DMS 273 (cell line): Measurements from ENCODE around the gene HBE1.
"Not testable (repeated sequence)": the region's sequence is repeated elsewhere in the genome, so short reads cannot be mapped to it uniquely, and the experiment has no call there.

Source experiments
- DNase-seq: peaks from one replicate; lab custom pipeline; 2025; ENCODE audit not compliant: unreplicated experiment; lab: John Stamatoyannopoulos, UW

Gene HBE1

DNA sequence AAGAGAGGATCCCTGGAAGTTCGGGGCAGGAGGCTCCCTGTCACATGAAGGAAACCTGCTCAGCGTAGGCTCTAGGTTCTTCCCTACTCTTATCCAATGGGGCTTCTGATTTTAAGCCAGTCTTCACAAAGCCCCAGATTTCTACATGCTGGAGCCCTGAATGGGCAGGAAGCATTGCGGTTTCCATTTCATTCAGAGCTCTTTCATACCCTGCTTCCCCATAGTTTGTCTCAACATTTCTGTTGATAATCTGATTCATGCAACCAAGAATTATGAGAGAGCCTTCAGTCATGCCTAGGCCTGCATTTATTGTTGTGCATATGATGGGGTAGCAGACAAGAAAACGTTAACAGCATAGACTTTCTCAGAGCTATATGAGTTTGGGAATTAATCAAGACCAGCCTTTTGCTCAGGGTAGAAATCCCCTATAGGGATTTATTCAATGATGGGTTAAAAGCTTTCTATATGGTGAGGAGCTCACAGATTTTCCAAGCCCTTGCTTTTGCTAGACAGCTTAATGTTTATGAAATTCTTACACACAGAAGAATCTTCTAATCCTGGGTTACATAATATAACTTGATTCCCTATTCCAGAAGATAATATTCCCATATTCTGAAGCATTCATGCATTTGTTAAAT lies 16.1 kb upstream of the HBE1 start:
- DNase-seq = no peak

DNA sequence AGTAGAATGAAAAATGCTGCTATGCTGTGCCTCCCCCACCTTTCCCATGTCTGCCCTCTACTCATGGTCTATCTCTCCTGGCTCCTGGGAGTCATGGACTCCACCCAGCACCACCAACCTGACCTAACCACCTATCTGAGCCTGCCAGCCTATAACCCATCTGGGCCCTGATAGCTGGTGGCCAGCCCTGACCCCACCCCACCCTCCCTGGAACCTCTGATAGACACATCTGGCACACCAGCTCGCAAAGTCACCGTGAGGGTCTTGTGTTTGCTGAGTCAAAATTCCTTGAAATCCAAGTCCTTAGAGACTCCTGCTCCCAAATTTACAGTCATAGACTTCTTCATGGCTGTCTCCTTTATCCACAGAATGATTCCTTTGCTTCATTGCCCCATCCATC lies 14.9 kb upstream of the HBE1 start:
- no peak for DNase-seq

DNA sequence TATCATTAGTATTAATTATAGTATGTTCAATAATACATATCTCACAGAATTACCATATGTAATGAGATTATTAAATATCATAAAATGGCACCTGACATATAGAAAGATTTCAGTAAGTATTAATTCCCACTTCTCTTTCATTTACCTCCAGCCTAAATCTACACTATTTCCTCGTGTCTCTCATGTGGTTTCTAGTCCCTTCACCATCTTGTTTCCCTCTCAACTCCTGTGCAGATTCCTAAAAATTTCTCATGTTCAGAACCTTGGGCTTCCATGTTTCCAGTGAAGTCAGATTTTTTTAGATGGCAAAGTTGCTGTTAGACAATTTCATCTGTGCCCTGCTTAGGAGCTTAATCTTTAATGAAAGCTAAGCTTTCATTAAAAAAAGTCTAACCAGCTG lies 14.1 kb upstream of the HBE1 start:
- DNase-seq = no peak

DNA sequence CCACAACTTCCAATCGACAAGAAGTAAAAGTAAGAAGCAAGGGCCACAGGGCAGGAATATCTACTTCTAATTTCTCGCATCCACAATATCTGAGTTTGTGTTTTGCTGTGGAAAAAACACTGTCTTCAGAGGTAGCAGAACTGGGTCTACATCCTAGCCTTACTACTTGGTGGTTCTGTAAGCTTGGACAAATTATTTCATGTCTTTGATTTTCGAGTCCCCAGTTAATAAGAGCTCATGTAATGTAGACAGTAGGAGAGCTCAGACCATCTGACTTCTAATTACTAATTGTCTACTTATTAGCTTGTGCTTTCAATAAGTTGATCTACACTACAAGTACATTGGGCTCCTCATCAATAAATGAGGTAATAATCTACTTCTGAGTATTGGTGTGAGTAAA lies 13.3 kb upstream of the HBE1 start:
- no peak for DNase-seq

DNA sequence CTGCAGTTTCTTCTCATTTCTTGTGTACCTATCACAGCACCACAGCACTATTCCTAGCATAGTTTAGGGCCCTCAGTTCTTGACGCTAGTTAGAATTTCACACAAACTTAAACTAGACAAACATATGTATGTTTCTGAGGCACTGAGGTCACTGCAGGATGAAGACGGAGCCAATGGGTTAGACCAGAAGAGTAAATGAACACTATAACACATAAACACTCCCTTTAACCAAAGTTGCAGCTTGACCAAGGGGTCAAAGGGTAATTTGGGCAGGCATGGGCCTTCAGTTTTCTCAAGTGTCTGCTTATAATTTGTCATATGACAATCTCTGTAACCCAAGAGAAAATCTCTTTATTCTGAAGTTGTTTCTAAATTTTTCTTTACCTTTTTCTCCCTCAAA lies 12.9 kb upstream of the HBE1 start:
- no peak for DNase-seq

DNA sequence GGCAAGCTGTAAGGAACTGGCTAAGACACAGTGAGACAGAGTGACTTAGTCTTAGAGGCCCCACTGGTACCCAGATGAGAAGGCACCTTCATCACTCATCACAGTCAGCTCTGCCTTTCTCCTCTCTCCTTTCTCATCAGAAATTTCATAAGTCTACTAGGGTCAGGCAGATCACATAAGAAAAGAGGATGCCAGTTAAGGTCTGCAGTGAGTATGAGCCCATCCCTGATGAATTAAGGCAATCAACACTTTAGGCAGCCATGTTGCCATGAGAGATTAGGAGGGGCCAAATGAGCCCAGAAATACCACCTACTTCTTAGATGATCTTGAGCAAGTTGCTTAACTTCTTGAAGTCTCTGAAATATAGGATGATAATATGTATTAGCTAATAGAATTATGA lies 11.9 kb upstream of the HBE1 start:
- DNase-seq = no peak

DNA sequence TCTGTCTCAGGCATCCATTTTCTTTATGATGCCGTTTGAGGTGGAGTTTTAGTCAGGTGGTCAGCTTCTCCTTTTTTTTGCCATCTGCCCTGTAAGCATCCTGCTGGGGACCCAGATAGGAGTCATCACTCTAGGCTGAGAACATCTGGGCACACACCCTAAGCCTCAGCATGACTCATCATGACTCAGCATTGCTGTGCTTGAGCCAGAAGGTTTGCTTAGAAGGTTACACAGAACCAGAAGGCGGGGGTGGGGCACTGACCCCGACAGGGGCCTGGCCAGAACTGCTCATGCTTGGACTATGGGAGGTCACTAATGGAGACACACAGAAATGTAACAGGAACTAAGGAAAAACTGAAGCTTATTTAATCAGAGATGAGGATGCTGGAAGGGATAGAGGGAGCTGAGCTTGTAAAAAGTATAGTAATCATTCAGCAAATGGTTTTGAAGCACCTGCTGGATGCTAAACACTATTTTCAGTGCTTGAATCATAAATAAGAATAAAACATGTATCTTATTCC lies 10.9 kb upstream of the HBE1 start:
- peak; percentile 73 for DNase-seq

DNA sequence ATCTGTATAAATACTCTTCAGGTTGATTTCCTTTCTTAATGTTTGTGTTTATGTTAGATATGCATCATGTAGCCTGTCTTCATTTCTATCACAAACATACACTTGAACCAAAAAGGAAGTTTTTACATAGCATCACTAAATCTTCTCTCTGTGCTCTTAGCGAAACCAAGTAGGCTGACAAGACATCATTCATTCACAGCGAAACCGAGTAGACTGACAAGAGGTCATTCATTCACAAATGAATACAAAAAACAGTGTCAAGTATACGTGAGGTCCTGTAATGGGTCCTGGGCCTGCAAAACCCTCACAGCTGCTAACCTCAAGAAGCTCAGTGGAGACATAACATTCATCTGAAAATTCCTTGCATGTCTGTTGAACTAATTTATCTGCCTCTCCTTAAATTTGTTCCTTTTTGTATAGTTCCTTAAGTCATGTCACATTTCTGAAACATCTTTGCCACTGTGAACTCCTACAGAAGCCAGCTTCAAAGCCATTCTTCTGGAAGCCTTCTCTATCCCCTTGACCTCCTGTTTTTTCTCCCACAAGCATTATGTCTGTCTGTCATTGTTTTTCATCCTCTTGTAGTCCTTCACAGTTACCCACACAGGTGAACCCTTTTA lies 9.8 kb upstream of the HBE1 start:
- no peak for DNase-seq

DNA sequence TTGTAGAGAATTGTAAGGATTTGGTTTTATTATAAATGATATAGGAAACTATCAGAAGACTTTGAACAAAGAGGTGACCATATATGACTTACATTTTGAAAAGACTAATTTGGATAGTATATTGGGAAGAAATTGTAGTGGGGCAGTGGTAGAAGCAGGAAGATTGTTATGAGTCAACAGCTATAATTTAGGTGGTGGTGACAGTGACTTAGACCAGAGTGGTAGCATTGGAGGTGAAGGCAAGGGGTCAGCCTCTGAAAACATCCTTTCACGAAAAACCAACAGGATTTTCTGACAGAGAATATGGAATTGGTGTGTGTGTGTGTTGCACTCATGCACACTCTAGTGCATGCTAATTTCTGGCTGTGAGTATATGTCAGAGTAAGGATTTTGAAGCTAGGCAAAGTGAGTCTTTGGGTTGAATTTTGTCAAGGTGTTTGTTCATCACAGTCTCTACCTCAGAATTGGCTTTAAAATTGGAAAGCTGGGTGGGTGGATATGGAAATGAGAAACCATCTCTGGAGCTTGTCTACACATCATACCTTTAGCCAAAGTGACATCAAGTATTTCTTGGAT lies 8.2 kb upstream of the HBE1 start:
- no peak for DNase-seq

DNA sequence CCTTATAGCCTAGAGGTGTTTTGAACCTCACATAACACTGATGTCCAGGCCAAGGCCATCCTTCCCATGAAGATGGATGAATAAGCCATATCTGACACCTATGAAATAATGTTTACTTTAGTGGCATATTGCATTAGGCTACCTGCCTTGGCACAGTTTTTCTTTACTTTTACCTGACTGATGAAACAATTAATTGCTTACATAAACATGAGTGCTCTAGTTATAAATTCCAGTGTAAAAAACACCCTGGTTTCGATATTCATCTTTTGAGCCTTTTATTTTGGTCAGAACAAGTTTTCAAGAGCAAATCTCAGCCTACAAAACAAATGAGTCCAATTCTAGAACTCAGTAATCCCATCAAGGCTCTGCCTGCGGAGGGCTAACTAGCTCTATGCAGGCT lies 7.0 kb upstream of the HBE1 start:
- no peak for DNase-seq

DNA sequence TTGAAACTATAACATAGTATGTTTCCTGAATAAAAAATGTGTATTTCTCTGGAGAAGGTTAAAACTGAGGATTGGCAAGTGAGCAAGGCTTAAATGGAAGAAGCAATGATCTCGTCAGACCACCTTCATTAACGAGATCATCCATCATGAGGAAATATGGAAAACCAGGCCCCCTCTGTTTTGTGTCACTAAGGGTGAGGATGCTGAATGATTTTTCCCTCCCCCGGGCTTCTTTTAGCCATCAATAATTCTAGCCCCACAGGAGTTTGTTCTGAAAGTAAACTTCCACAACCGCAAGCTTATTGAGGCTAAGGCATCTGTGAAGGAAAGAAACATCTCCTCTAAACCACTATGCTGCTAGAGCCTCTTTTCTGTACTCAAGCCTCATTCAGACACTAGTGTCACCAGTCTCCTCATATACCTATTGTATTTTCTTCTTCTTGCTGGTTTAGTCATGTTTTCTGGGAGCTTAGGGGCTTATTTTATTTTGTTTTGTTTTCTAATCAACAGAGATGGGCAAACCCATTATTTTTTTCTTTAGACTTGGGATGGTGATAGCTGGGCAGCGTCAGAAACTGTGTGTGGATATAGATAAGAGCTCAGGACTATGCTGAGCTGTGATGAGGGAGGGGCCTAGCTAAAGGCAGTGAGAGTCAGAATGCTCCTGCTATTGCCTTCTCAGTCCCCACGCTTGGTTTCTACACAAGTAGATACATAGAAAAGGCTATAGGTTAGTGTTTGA lies 5.8 kb upstream of the HBE1 start:
- no peak for DNase-seq

DNA sequence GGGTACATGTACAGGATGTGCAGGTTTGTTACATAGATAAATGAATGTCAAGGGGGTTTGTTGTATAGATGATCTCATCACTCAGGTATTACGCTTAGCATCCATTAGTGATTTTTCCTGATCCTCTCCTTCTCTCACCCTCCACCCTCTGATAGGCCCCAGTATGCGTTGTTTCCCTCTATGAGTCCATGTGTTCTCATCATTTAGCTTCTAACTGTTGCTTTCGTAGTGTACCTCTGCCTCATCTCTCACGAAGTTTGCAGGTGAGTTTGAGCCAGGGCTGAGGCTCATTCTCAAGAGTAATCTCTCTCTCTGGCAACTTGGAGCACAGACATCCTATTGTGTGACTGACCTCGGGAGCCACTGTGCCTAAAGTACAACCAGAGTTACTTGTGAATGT lies 4.7 kb upstream of the HBE1 start:
- no peak for DNase-seq

DNA sequence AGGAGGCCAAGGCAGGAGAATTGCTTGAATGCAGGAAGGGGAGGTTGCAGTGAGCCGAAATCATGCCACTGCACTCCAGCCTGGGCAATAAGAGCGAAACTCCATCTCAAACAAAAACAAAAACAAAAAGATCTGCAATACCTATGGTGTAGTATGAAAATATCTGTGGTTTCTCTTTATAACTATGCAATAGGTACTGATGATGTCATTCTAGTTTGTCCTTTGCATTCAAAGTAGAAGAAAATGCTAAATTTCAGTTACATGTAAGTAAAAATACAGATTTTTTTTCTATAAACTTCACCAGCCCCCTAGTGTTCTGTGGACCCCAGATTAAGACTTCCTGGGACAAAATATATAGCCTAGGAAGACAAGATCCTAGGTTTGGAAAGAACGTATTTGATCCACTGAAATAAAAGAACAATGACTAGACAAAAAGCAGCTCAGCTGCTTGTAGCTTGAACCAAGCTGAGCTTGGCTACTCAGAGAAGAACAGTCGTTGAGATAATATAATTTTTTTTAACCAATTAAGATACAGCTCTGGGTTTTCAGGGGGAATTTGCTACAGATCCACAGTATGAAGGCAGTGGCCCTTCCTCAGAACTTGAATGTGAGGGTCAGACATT lies 2.8 kb upstream of the HBE1 start:
- no peak for DNase-seq

DNA sequence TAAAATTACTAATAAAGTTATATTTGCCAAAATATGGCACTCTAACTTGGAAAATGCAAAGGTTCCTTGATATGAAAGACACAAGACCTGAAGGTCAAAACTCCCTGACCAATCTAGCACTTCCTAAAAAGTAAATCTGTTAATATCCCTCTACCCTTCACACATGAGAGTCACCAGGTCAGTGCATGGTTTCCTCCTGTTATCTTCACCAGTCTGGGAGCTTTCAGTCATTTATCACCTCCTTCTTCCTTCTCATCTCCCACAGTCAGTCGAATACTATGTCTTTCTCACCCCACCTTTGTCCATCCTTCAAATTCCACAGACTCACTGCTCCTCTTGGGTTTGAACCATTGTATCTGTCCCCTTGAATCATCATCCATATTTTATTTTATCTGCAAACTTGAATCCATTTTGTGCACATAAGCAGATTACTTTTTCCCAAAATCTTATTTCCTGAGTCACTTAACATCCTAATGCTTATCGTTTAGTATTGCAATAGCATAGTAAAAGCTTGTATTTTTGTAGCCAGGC lies 2.6 kb downstream of the HBE1 start:
- no peak for DNase-seq

DNA sequence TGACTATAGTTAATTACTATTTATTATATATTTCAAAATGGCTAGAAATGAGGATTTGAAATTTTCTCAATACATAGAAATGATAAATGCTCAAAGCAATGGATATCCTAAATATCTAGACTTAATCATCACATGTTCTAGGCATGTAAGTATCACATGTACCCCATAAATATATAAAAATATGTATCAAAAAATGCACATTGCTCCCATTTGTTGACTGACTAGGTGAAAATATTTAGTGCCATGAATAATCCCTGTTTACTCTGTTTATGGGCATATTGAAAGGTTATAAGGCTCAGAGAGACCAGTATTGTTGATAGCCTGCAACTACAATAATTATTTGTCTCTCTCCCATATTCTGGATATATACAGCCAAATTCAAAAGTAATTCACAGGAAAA lies 3.1 kb downstream of the HBE1 start:
- no peak for DNase-seq

DNA sequence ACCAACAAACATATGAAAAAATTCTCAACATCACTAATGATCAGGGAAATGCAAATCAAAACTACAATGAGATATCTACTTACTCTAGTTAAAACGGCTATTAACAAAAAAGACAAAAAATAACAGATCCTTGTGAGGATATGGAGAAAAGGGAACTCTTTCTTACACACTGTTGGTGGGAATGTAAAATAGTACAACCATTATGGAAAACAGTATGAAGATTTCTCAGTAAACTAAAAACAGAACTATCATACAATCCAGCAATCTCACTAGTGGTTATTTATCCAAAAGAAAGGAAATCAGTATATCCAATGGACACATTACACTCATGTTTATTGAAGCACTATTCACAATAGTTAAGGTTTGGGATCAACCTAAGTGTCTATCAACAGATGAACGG lies 3.9 kb downstream of the HBE1 start:
- no peak for DNase-seq

DNA sequence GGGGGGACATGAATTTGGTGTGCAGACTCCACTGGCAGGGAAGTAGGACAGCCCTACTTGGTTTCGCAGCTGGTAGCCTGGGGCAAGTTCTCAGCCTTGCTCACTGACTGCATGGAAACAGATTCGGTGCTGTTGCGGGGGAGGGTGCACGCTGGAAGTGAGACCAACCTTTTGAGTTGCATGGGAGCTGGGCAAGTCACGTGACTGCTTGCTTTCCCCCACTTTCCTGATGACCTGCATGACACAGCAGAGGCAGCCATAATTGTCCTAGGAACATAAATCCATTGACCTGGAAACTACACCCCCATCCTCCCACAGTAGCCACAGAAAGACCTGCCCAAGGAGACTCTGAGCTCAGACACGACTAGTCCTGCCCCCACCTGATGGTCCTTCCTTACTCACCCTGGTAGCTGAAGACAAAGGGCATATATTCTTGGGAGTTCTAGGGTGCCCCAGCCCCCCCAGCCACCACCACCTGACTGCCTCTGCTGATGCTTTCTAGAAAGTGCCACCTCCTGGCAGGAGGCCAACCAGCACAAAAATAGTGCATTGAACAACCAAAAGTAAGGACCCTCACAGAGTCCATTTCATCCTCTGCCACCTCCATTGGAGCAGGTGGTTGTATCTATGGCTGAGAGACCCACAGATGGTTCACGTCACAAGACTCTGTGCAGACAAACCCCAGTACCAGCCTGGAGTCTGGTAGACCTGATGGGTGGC lies 11.0 kb downstream of the HBE1 start:
- no peak for DNase-seq

DNA sequence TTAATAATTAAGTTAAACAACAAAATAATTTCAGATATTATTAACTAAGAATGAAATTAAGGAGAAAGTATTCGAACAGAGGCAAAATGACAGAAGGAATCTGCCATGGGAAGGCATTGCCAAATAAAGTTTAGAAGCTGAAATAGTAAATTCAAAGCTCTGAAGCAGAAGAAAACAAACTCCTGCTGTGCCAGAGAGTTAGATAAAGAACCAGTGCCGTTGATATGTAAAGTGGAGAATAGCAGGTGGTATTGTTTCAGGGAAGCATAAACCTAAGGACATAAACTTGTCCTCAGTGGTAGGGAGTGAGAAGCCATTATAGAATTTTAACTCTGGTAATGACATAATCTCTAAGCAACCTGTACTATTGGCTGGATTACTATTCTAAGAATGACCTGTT lies 12.4 kb downstream of the HBE1 start:
- DNase-seq = no peak

DNA sequence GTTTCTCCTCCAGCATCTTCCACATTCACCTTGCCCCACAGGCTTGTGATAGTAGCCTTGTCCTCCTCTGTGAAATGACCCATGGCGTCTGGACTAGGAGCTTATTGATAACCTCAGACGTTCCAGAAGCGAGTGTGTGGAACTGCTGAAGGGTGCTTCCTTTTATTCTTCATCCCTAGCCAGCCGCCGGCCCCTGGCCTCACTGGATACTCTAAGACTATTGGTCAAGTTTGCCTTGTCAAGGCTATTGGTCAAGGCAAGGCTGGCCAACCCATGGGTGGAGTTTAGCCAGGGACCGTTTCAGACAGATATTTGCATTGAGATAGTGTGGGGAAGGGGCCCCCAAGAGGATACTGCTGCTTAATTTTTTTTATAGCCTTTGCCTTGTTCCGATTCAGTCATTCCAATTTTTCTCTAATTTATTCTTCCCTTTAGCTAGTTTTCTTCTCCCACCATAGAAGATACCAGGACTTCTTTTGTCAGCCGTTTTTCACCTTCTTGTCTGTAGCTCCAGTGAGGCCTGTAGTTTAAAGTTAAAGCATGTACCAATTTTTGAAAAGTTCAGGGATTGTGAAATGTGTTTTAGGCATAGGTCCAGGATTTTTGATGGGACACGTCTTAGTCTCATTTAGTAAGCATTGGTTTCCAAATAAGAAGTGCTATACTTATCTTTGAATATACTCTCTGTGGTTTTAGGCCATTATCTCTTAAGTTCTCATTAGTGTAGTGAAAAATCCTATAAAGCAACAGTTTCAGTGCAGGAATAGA lies 14.9 kb downstream of the HBE1 start, which contains the start of gene HBG2:
Gene HBG2, minus strand, starts transcription at position 136 of the 768 bp plus-strand sequence. Its CDS starts 53 bp downstream, at position 83.
- not testable (repeated sequence) for DNase-seq

DNA sequence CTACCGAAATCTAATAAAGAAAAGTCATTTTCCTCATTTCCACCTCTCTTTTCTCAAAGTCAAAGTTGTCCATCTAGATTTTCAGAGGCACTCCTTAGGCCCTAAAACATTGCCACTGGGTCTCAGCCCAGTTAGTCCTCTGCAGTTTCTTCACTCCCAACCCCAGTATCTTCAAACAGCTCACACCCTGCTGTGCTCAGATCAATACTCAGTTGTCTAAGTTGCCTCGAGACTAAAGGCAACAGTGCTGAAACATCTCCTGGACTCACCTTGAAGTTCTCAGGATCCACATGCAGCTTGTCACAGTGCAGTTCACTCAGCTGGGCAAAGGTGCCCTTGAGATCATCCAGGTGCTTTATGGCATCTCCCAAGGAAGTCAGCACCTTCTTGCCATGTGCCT lies 15.7 kb downstream of the HBE1 start:
- not testable (repeated sequence) for DNase-seq
